Keratinocyte (primary cell): ENCODE results near the gene OR56A1. TPM values are rescaled to one million over a fixed set of nuclear protein-coding genes. Genes with fewer than 3 reads are reported as not detected.

Experiments used
- DNase-seq: peaks from one replicate; pipeline ENCODE4 v3.0.0-alpha.2; 2011; ENCODE audit warnings: low read depth, missing footprints, low spot score
- FAIRE-seq: peaks from 2 replicates; lab custom pipeline; 2011; peaks lifted over from hg19 to GRCh38; lab: Jason Lieb, UNC
- H2AFZ ChIP-seq: 2 replicates; pipeline ENCODE4 v1.6.0; 2012; ENCODE audit warnings: low read length, control low read depth, inconsistent platforms; ENCODE audit not compliant: control insufficient read depth
- H3K27ac ChIP-seq: 2 replicates; pipeline ENCODE4 v1.5.1; 2011; ENCODE audit warnings: low read length; ENCODE audit not compliant: control insufficient read depth, insufficient read depth
- H3K27me3 ChIP-seq: 3 replicates; pipeline ENCODE4 v1.6.0; 2011; ENCODE audit warnings: low read length; ENCODE audit not compliant: control insufficient read depth, insufficient read depth; ENCODE audit errors: extremely low read depth
- H3K36me3 ChIP-seq, 2 experiments: 2 replicates in 1 of 2; 3 replicates in 1 of 2; pipeline ENCODE4 v1.5.1; 2011; ENCODE audit warnings: low read length in 2 of 2, mild to moderate bottlenecking in 1 of 2; ENCODE audit not compliant: control insufficient read depth in 2 of 2, insufficient read depth in 2 of 2; ENCODE audit errors: extremely low read depth in 1 of 2
- H3K4me1 ChIP-seq: 3 replicates; pipeline ENCODE4 v1.5.1; 2011; ENCODE audit warnings: low read length; ENCODE audit not compliant: control insufficient read depth, insufficient read depth; ENCODE audit errors: extremely low read depth
- H3K4me2 ChIP-seq: 3 replicates; pipeline ENCODE4 v1.6.0; 2011; ENCODE audit warnings: low read depth, low read length; ENCODE audit not compliant: control insufficient read depth, insufficient read depth; ENCODE audit errors: extremely low read depth
- H3K4me3 ChIP-seq, 3 experiments: fragments of 200-600 bp in 1 of 3; sonication (generic) in 1 of 3; 2 replicates in 2 of 3; 3 replicates in 1 of 3; pipeline ENCODE4 v1.5.1; 2011 to 2016; ENCODE audit warnings: low read length in 3 of 3, mild to moderate bottlenecking in 3 of 3, control low read depth in 2 of 3, inconsistent platforms in 1 of 3, low read depth in 1 of 3, mixed read lengths in 1 of 3, mixed run types in 1 of 3, moderate library complexity in 1 of 3; ENCODE audit not compliant: control insufficient read depth in 2 of 3, insufficient read depth in 2 of 3; ENCODE audit errors: extremely low read depth in 1 of 3
- H3K79me2 ChIP-seq: 2 replicates; pipeline ENCODE4 v1.6.0; 2012; ENCODE audit warnings: low read length; ENCODE audit not compliant: control insufficient read depth, insufficient read depth
- H3K9ac ChIP-seq: 3 replicates; pipeline ENCODE4 v1.6.0; 2011; ENCODE audit warnings: low read length; ENCODE audit not compliant: control insufficient read depth, insufficient read depth; ENCODE audit errors: extremely low read depth
- H3K9me1 ChIP-seq: 3 replicates; pipeline ENCODE4 v1.6.0; 2011; ENCODE audit warnings: low read length; ENCODE audit not compliant: control insufficient read depth, insufficient read depth; ENCODE audit errors: extremely low read depth
- H3K9me3 ChIP-seq: 2 replicates; pipeline ENCODE4 v1.5.1; 2012; ENCODE audit warnings: low read depth, low read length; ENCODE audit not compliant: control insufficient read depth
- H4K20me1 ChIP-seq: 3 replicates; pipeline ENCODE4 v1.6.0; 2011; ENCODE audit warnings: low read length; ENCODE audit not compliant: control insufficient read depth, insufficient read depth; ENCODE audit errors: extremely low read depth
- CTCF ChIP-seq, 3 experiments: IDR thresholded peaks in 1 of 3; conservative IDR thresholded peaks in 1 of 3; optimal IDR thresholded peaks in 1 of 3; 2 replicates in 2 of 3; 3 replicates in 1 of 3; pipeline versions ENCODE3 to v1.5.1; 2011; ENCODE audit warnings: low read length in 3 of 3, mild to moderate bottlenecking in 3 of 3, moderate library complexity in 2 of 3, control low read depth in 1 of 3, inconsistent platforms in 1 of 3; ENCODE audit not compliant: insufficient read depth in 2 of 3; ENCODE audit errors: extremely low read depth in 1 of 3
- EZH2 ChIP-seq: IDR thresholded peaks from one replicate; pipeline ENCODE4 v1.6.1; 2012; ENCODE audit warnings: inconsistent platforms, mild to moderate bottlenecking, low read length, moderate library complexity
- dilution Hi-C: fragments of 300-500 bp; cut with MboI; formaldehyde crosslinking; loops from one replicate; pipeline ENCODE4 v1.7.0; 2020; ENCODE audit warnings: low sequenced_read_pairs; ENCODE audit not compliant: extremely low pct_ligation_motif_present
- polyA plus RNA-seq, 5 experiments: library from polyadenylated mRNA; depleted of rRNA in 3 of 5; stranded (reverse) in 3 of 5; stranded (forward) in 1 of 5; unstranded in 1 of 5; fragments of >200 nt; gene quantifications; 1 replicate in 1 of 5; 2 replicates in 3 of 5; 3 replicates in 1 of 5; pipeline versions ENCODE4 v1.2.1 to v1.2.3, GENCODE V29; 2011 to 2012; ENCODE audit warnings: missing spikeins in 2 of 5, low read depth in 1 of 5, low replicate concordance in 1 of 5

The OR56A1 gene
- polyA plus RNA-seq, 1 donor (not counting 4 experiments of a cell fraction or from before 2014, with no cell fraction given) = not detected

- no peaks in the 10 kb centered on the region for H3K79me2 ChIP-seq
- no peaks in the 10 kb centered on the region for H3K9me1 ChIP-seq
- H3K36me3 ChIP-seq = no peaks in the 10 kb centered on the region
- no peak overlapping the region for H3K27ac ChIP-seq
- FAIRE-seq (no peak), DNase-seq (no peak)
- TF ChIP-seq CTCF (optimal IDR thresholded peaks at IDR 0.05 in 1 of 3, IDR thresholded peaks at IDR 0.05 in 1 of 3, conservative IDR thresholded peaks at IDR 0.05 in 1 of 3; ENCODE audit: extremely low read depth in 1 of 3, insufficient read depth in 2 of 3, low read length in 3 of 3) = no peak
- no peak for TF ChIP-seq EZH2
- H3K4me2 ChIP-seq = no peak overlapping the region
- no peak overlapping the region for H3K4me3 ChIP-seq
- H4K20me1 ChIP-seq = no peaks in the 10 kb centered on the region
- no peaks in the 10 kb centered on the region for H3K27me3 ChIP-seq
- dilution Hi-C loops = no loop called here
- H3K9me3 ChIP-seq = no peaks in the 10 kb centered on the region
- H2AFZ ChIP-seq = no peak overlapping the region
- H3K9ac ChIP-seq = no peak overlapping the region
- H3K4me1 ChIP-seq = no peaks in the 10 kb centered on the region
Measured at GRCh38 chr11:6052374-6052773, 21.8 kb upstream of the OR56A1 start.

GRCh38 chr11:6040874-6041273 lies 10.3 kb upstream of the OR56A1 start:
- Histone ChIP-seq H2AFZ (no peak overlapping the region), H3K4me1 (no peaks in the 10 kb centered on the region), H3K9me3 (no peaks in the 10 kb centered on the region), H3K9ac (no peak overlapping the region), H3K36me3 (no peaks in the 10 kb centered on the region), H3K4me2 (no peak overlapping the region), H4K20me1 (no peaks in the 10 kb centered on the region), H3K9me1 (no peaks in the 10 kb centered on the region), H3K27me3 (no peaks in the 10 kb centered on the region), H3K4me3 (no peak overlapping the region), H3K79me2 (no peaks in the 10 kb centered on the region), H3K27ac (no peak overlapping the region)
- dilution Hi-C loops = no loop called here
- FAIRE-seq (no peak), DNase-seq (no peak)
- TF ChIP-seq CTCF (optimal IDR thresholded peaks at IDR 0.05 in 1 of 3, IDR thresholded peaks at IDR 0.05 in 1 of 3, conservative IDR thresholded peaks at IDR 0.05 in 1 of 3; ENCODE audit: extremely low read depth in 1 of 3, insufficient read depth in 2 of 3, low read length in 3 of 3) (no peak), EZH2 (no peak)
